HuH-7 (cell line): ENCODE data around the gene SMARCA5.
"Not testable (repeated sequence)": the region's sequence is repeated elsewhere in the genome, so short reads cannot be mapped to it uniquely, and the experiment has no call there.

ENCODE experiments used
- DNase-seq: peaks from one replicate; pipeline ENCODE4 v3.0.0; 2011; ENCODE audit warnings: low spot score

SMARCA5 gene, protein sequence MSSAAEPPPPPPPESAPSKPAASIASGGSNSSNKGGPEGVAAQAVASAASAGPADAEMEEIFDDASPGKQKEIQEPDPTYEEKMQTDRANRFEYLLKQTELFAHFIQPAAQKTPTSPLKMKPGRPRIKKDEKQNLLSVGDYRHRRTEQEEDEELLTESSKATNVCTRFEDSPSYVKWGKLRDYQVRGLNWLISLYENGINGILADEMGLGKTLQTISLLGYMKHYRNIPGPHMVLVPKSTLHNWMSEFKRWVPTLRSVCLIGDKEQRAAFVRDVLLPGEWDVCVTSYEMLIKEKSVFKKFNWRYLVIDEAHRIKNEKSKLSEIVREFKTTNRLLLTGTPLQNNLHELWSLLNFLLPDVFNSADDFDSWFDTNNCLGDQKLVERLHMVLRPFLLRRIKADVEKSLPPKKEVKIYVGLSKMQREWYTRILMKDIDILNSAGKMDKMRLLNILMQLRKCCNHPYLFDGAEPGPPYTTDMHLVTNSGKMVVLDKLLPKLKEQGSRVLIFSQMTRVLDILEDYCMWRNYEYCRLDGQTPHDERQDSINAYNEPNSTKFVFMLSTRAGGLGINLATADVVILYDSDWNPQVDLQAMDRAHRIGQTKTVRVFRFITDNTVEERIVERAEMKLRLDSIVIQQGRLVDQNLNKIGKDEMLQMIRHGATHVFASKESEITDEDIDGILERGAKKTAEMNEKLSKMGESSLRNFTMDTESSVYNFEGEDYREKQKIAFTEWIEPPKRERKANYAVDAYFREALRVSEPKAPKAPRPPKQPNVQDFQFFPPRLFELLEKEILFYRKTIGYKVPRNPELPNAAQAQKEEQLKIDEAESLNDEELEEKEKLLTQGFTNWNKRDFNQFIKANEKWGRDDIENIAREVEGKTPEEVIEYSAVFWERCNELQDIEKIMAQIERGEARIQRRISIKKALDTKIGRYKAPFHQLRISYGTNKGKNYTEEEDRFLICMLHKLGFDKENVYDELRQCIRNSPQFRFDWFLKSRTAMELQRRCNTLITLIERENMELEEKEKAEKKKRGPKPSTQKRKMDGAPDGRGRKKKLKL

DNA sequence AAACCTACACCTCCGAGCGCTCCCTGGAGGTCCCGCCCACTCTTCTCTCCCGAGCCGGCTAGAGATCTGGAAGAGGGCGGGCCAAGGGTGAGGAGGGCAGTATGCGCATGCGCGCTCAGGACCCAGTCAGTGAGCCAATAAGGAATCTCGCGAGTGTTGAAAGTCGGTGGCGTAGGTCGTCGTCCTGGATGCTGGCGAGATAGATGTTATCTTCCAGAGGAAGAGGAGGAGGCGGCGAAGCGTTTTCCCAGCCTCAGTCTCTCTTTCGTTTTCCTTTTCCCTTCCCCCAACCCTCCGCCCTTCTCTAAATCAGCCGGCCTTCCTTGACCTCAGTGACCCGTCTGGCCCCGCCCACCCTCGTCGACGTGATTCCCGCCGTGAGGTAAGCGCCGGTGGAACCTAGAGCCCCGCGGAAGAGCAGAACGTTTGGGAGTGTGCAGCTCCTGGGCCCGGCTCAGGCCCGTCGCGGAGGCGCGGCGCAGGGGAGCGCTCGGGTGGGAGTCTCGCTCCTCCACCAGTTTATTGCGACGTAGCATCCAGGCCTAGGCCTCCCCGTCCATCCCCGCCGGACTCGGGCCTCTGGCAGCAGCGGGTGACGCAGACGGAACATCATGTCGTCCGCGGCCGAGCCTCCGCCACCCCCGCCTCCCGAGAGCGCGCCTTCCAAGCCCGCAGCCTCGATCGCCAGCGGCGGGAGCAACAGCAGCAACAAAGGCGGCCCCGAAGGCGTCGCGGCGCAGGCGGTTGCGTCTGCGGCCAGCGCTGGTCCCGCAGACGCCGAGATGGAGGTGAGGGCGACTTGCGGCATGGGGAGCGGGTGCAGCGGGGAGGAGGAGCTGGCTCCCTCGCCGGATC, at the start of gene SMARCA5:
SMARCA5 (plus strand) TSS at position 389 of the 855 bp plus-strand sequence; CDS start at position 612, 223 bp downstream.
- peak; percentile 90 for DNase-seq

DNA sequence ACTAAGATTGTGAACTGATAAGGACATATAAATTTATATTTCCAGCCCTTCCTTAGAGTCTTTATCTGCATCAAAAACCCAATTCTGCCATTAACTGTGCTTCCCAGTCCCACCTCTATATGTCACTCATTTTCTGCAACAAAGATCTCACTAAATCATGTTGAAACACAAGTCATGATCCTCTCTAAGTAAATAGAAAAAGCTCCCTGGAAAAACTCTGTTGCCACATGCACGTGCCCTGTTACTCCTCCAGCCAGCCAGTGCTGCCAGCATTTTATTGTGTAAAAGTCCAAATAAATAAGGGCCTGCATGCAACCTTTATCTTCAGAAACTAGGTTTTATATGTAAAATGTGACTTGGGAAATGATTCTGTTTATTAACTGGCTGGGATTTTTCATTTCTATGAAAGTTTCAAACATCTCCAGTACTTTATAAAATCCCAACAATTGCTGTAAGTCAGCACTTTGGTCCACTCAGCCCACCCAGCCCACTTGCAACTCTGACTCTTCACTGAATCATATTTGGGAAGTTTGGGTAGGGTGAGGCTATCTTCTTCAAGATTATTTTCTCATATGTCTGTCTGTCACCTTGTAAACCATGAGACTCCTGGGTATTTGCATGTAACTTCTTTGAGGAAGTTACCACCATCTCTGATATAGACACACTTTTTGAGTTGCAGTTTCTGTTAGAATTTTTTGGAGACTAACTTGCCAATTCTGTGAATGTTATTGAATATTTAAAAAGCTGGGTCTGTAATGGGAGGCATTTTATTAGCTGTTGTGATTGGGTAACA, 40.0 kb upstream of the SMARCA5 start:
- peak; percentile 2 for DNase-seq

DNA sequence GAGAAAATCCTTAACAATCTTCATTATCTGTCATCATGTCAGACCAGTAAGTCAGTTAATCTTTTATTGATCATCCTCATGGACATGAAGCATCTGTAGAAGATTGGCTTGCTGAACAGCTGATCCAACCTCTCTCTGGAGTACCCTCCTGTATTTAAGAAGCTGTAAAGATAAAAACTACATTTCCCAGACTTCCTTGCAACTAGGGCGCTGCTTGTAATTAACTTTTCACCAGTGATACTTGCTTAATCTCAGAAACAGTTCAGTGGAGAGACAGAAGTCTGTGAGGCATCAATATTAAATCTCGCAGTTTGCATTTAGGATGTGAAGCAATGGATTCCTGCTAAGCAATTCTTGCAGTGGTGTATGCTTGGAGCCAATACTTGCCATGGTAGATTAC, 36.0 kb upstream of the SMARCA5 start:
- no peak for DNase-seq

DNA sequence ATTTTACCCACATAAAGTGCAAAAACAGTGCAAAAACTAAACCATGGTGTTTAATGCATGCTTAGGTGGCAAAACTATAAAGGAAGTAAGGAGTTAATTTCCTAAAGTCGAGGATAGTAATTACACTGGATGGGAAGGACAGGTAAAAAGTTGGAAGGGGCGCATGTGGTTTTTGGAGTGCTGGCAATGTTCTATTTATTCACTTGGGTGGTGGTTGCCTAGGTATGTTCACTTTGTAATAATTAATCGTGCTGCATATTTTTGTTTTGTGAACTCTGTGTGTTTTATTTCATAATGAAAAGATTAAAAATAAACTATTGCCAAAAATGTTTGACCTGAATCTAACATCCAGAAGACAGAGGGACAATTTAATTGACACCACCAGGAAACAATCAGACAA, 32.1 kb upstream of the SMARCA5 start:
- no peak for DNase-seq

DNA sequence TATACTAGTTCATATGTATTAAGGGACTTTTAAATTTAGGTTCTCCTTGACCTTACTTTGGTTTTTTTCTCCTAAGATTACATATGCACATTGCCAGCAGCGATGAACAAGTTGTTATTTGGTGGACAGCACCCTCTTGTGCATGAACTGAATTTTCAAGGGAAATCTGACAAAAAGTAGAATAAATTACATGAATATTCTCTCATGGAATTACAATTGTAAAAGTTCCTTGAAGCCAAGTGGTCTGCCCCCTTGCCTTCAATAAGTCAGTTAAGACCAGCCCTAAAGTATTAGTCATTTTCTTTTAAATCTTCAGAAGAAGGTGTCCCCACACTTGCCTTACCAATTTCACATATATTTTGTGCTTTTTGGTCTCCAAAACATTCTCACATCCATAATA, 30.7 kb upstream of the SMARCA5 start:
- DNase-seq = peak; percentile 3

DNA sequence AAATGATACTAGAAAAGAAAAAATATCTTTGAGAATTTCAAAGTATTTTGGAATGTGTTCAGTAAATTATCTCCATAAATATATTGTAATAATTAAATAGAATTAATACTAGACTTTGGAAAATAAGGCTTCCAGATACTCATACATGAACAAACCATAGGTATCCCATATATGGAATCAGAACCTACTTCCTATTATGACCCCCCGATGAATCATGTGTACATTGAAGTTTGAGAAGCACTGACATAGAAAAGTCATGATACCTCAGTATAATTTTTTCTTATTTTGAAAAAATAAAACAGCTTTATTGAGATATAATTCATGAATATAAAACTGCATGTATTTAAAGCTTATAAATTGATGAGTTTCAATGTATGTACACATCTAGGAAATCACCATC, 27.2 kb upstream of the SMARCA5 start:
- no peak for DNase-seq

DNA sequence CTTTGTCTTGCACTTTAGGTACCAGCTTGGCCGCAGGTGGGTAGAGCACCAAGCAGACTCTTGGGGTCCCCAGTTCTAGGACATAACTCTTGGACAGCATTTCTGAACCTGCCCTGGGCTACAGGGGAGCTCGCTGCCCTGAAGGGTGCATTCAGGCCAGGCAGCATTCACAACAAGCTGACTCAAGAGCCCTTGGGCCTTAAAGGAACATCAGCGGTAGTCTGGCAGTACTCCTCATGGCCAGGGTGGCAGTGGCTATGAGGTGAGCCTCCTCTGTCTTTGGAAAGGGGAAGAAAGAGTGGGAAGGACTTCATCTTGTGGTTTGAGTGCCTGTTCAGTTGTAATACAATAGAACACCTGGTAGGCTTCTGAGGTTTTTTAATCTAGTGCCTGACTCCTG, 24.8 kb upstream of the SMARCA5 start:
- no peak for DNase-seq

DNA sequence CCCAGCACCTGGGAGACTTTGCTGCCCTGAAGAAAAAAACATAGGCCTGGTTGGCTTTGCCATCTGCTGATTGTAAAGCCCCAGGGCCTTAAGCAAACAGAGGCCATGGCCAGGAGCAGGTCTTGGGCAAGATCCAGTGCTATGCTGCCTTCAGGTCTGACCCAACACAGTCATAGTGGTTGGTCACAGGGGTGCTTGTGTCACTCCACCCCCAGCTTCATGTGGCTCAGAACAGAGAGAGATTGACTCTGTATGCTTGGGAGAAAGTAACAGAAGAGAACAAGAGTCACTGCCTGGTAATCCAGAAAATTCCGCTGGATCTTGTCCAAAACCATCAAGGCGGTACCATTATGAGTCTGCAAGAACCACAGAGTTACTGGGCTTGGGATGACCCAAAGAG, 24.4 kb upstream of the SMARCA5 start:
- DNase-seq = no peak

DNA sequence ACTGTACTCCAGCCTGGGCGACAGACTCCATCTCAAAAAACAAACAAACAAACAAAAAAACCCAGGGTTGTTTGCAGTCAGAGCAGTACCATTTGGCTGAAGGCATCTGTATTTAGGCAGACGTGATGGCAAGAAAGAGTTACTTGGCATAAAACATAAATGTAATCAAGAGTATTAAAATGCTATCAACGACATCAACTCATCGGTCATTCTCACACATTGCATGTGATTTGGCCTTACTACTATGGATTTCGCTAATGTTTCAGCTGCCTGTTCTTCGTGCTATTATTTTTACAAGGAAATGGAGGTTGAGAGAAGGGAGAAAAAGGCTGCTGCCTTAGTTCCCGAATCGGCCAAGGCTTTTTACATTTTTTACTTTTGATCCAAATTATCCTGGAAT, 15.5 kb upstream of the SMARCA5 start:
- DNase-seq = no peak

DNA sequence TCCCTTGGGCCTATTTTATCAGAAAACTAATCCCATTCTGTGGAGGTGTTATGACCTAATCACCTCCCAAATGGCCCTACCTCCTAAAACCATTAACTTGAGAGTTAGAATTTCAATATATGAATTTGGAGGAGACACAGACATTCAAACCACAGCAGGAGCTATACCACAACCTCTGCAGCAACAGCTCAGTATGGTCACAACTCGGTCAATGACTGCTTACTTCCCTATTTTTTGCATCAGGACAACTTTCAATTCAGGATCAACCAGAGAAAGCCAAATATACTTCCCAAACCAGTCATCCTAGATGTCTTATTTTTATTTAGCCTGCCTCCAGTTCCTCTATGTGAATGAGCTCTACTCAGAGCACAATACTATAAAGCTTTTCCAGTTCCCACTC, 11.3 kb upstream of the SMARCA5 start:
- DNase-seq = no peak

DNA sequence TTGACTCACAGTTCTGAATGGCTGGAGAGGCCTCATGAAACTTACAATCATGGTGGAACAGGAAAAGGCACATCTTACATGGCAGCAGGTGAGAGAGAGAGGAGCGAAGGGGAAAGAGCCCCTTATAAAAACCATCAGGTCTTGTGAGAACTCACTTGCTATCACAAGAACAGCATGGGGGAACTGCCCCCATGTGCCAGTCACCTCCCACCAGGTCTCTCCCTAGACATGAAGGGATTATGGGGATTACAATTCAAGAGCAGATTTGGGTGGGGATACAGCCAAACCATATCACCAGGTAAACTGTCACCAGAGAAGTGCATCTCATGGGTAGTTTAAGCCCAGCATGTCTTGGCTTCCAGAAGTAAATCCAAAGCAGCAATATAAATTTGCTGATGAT, 7.5 kb upstream of the SMARCA5 start:
- no peak for DNase-seq

DNA sequence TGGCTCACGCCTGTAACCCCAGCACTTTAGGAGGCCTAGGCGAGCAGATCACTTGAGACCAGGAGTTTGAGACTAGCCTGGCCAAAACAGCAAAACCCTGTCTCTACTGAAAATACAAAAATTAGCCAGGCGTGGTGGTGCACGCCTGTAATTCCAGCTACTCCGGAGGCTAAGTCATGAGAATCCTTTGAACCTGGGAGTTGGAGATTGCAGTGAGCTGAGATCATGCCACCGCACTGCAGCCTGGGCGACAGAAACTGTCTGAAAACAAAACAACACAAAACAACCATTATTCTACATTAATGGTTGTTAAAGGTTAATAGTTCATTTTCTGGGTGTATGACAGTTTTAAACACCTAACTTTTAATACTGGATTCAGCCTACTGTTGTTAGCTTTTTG, 1.6 kb upstream of the SMARCA5 start:
- no peak for DNase-seq

DNA sequence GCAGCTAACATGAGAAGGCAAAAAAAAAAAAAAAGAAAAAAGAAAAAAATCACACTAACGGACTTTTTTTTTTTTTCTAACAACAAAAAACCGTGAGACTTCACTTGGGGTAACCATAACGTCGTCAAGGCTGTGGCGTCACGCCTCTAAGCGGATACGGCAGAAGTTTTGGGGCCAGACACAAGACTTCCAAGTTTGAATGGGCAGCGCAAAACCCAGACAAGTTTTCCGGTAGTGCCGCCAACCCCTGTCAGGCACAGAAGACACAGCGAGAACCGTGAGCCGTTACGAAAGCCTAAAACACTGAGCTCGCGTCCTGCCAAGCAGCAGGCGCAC, 556 bp upstream of the SMARCA5 start:
- DNase-seq = no peak

DNA sequence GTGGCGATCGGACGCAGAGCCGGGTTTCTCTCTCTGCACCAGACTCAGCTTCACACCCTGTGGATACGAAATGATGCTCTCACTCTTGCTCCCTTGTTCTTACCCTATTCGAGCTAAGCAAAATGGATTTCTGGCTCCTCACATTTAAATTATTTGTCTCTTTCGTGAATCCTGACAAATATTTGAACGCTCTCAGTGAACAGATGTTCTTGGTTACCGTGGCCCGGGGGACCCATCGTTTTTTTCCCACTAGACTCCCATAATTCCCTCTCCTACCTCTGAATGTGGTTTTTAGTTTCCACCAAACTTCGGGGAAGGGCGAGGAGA, 630 bp downstream of the SMARCA5 start:
- peak; percentile 5 for DNase-seq

DNA sequence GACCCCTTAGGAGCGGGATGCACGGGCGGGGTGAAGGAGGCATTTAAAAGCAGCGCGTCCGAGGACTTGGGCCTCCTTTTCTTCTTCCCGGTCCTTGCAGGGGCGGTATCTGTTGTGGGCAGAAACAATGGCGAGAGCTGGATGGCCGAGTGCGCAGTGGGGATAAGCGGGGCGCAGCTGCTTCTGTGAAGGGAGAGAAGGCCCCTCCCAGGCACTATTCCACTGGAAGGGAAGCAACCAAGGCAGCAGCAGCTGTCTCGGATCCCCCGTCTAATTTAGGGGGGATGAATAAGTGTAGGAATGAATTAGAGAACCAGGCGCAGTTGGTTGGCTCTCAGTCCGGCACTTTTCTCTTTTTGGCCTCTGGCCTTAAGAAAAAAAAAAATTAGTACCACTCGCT, 995 bp downstream of the SMARCA5 start:
- DNase-seq = peak; percentile 26

DNA sequence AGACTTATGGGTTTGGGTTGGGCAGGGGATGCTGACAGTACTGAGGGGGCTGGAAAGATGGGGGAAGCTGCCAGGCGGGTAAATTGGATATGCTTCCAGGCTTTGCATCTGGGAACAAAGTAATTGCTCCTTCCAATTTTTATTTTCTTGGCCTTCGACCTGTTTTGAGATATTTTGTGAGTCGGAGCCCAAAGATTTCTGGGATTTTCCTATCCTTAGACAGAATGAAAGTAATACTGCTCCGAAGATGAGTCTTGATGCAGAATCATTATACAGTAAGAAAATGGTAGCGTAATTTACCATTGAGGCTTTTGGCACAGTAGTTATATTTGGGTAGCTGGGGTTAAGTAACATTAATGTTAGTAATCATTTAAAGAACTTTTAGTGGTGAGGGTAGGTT, 1.4 kb downstream of the SMARCA5 start:
- DNase-seq = no peak

DNA sequence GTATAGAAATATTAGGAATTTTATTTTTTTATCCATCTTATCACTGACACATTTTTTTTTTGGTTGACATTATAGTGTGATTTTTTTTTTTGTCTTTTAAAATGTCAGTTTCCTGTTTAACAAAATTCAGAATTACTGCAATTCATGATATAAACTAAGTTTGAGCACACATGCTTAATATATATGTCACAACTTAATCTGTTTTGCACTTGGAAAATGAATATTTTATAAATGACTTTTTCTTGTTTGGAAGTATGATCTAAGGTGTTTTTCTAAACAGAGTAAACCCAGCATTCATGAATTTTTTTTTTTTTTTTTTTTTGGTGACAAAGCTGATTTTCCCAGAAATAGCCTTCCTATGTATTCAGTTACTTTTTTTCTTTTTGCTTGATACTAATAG, 2.4 kb downstream of the SMARCA5 start:
- no peak for DNase-seq

DNA sequence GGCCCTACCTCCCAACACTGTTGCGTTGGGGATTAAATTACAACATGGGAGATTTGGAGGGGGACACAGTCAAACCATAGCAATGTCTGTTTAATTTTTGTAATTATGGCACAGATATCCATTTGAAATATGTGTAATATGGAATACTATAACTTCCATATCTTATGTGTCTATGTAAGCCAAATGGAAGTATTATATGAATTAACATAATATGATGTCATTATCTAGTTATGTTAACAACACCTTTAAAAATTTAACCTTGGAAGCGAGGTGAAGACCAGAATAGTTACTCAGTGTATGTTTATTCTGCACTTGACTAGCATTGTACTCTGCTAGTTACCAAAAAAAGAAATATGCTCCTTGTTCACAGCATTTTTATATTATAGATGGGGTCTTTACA, 4.3 kb downstream of the SMARCA5 start:
- no peak for DNase-seq

DNA sequence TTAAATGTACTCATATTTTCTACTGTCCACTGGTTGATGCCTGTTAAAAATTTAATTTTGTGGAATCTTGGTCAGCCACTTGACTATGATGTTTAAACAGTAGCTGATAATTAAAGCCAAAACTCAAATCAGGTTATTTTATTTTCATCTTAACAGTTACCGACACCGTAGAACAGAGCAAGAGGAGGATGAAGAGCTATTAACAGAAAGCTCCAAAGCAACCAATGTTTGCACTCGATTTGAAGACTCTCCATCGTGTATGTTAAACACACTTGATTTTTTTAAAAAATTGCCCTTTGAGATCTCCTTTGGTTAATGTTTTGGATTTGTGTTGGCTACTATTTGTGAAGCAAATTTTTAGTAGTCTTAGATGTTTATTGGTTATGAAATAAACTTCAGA, 10.7 kb downstream of the SMARCA5 start:
- DNase-seq = no peak

DNA sequence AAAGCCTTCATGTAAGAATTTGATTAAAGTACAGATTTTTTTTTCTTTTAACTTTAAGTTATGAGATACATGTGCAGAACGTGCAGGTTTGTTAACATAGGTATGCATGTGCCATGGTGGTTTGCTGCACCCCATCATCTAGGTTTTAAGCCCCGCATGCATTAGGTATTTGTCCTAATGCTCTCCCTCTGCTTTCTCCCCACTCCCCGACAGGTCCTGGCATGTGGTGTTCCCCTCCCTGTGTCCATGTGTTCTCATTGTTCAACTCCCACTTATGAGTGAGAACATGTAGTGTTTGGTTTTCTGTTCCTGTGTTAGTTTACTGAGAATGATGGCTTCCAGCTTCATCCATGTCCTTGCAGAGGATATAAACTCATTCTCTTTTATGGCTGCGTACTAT, 14.5 kb downstream of the SMARCA5 start:
- not testable (repeated sequence) for DNase-seq

DNA sequence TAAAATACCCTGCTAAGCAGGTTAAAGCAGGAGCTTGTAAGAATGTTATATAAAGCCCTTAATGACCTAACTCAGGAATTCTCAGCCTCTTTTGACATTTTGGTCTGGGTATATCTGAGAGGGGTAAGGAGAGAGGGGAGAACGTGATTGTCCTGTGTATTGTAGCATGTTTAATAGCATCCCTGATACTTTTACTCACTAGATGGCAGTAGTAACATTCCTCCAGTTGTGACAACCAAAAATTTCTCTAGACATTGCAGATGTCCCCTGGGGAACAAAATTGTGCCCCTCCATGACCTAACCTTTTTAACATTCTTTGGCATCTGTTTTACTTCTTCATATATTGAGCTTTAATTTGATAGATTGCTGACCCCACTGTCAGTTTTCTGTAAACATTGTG, 17.9 kb downstream of the SMARCA5 start:
- no peak for DNase-seq
